Measurements from ENCODE around the gene LPGAT1. TPM values are rescaled to one million over a fixed set of nuclear protein-coding genes. Genes with fewer than 3 reads are reported as not detected.

LPGAT1 gene
- total and polyA plus RNA-seq, 2 donors (not counting 3 experiments of a cell fraction or from before 2014, with no cell fraction given), result 6.1 to 46.0 TPM

DNA sequence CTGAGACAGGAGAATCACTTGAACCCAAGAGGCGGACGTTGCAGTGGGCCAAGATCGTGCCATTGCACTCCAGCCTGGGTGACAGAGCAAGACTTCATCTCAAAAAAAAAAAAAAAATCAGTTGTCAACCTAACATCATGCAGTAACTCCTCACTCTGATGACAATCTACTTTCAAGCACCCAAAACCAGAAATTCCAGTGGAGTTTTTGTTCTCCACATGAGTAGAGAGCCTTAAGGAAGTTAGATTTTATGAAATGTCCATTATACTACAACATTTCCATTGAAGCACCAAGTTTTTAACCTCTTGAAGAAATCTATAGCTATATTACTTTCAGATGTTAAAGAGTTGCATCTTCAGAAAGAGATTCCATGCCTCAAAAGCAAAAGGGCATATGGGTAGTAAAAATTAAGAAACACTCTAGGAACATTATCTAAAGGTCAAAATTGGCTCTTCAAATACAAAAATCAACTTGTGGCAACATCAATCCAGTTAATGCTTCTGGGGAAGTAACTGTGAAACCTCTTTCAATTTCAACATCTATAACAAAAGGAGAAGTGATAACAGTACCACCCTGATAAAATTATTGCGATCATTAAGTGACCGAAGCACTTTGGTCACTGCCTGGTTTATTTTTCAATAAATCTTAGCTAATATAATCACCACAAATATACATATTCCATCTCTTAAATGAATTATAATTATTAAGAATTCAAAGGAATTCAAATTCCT lies 7.7 kb downstream of the LPGAT1 start:
- no peak overlapping the region for H3K4me2 ChIP-seq (ENCODE audit: insufficient read depth, low read length)
- H3K79me2 ChIP-seq (ENCODE audit: control insufficient read depth, insufficient read depth, low read length), result peaks cover 5% of the 10 kb centered on the region
- dilution Hi-C loops (cut with MboI; ENCODE audit: extremely low pct_ligation_motif_present, low sequenced_read_pairs), result no loop called here
- no peak overlapping the region for H3K9ac ChIP-seq (replicated peaks; ENCODE audit: extremely low read depth, insufficient read depth, low read length)
- intact Hi-C loops (cut with micrococcal nuclease), result no loop called here
- DNase-seq (ENCODE audit: low read depth, low spot score) (no peak), FAIRE-seq (no peak)
- H3K27ac ChIP-seq (ENCODE audit: insufficient read depth, low read depth, low read length), result no peak overlapping the region
- no peaks in the 10 kb centered on the region for H3K9me3 ChIP-seq (replicated peaks; ENCODE audit: control insufficient read depth, insufficient read depth, low read length)
- H3K36me3 ChIP-seq (ENCODE audit: control insufficient read depth in 2 of 2, extremely low read depth in 1 of 2, insufficient read depth in 2 of 2, low read length in 2 of 2), result no peaks in the 10 kb centered on the region
- no TSS peak for BruUV-seq (replicated peaks)
- no peak overlapping the region for H3K4me3 ChIP-seq (replicated peaks in 1 of 3; ENCODE audit: insufficient read depth in 1 of 3, low read depth in 1 of 3, low read length in 3 of 3)
- ChIA-PET CTCF (interaction anchor here (0.8 to 1.9 kb wide), 2 partner anchors 12 to 142 kb away, joined by 3 to 5 read pairs; no protein-coding TSS in a partner anchor), POLR2A (no interaction called here)
- H3K9me1 ChIP-seq (replicated peaks; ENCODE audit: control insufficient read depth, extremely low read depth, insufficient read depth, low read length), result no peaks in the 10 kb centered on the region
- no peaks in the 10 kb centered on the region for H3K4me1 ChIP-seq (ENCODE audit: control insufficient read depth, extremely low read depth, insufficient read depth, low read length)
- no peak overlapping the region for H2AFZ ChIP-seq (ENCODE audit: low read depth, low read length)
- H3K27me3 ChIP-seq (ENCODE audit: control insufficient read depth in 2 of 2, insufficient read depth in 2 of 2, low read length in 2 of 2), result no peaks in the 10 kb centered on the region
- H4K20me1 ChIP-seq (replicated peaks; ENCODE audit: control insufficient read depth, extremely low read depth, insufficient read depth, low read length), result no peaks in the 10 kb centered on the region
- TF ChIP-seq FOS (IDR thresholded peaks at IDR 0.05; ENCODE audit: borderline replicate concordance, insufficient read depth, low read length) (no peak), POLR2AphosphoS5 (IDR thresholded peaks at IDR 0.05; ENCODE audit: insufficient read depth, low read depth, low read length) (no peak), JUN (IDR thresholded peaks at IDR 0.05; ENCODE audit: borderline replicate concordance, insufficient read depth, insufficient read length, low read depth) (no peak), EZH2 (IDR thresholded peaks at IDR 0.05; ENCODE audit: borderline replicate concordance, low read depth, low read length, severe bottlenecking) (no peak), GATA2 (IDR thresholded peaks at IDR 0.05; ENCODE audit: insufficient read depth, insufficient read length, low read depth, low read length) (no peak), MYC (IDR thresholded peaks at IDR 0.05; ENCODE audit: low read depth, low read length) (no peak), POLR2A (IDR thresholded peaks at IDR 0.05; ENCODE audit: low read depth, low read length) (no peak)
- TF ChIP-seq, protein P1, sequence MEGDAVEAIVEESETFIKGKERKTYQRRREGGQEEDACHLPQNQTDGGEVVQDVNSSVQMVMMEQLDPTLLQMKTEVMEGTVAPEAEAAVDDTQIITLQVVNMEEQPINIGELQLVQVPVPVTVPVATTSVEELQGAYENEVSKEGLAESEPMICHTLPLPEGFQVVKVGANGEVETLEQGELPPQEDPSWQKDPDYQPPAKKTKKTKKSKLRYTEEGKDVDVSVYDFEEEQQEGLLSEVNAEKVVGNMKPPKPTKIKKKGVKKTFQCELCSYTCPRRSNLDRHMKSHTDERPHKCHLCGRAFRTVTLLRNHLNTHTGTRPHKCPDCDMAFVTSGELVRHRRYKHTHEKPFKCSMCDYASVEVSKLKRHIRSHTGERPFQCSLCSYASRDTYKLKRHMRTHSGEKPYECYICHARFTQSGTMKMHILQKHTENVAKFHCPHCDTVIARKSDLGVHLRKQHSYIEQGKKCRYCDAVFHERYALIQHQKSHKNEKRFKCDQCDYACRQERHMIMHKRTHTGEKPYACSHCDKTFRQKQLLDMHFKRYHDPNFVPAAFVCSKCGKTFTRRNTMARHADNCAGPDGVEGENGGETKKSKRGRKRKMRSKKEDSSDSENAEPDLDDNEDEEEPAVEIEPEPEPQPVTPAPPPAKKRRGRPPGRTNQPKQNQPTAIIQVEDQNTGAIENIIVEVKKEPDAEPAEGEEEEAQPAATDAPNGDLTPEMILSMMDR (IDR thresholded peaks at IDR 0.05; ENCODE audit: extremely low read depth in 1 of 2, insufficient read depth in 1 of 2, low read depth in 1 of 2, low read length in 2 of 2), result no peak
- TF ChIP-seq, protein P2, sequence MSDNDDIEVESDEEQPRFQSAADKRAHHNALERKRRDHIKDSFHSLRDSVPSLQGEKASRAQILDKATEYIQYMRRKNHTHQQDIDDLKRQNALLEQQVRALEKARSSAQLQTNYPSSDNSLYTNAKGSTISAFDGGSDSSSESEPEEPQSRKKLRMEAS (IDR thresholded peaks at IDR 0.05; ENCODE audit: insufficient read depth, insufficient read length), result no peak
